Caco-2 (cell line): ENCODE data around the gene NTNG1. TPM values are rescaled to one million over a fixed set of nuclear protein-coding genes. Genes with fewer than 3 reads are reported as not detected.

Source experiments
- BruUV-seq: library from RNA; stranded (reverse); fragments of 400-500 nt; replicated peaks from 2 replicates; lab custom pipeline; 2021; lab: Mats Ljungman, UMichigan
- CTCF ChIA-PET: fragments of 300-600 bp; sonication (Branson Sonifier 250); formaldehyde crosslinking; loops from one replicate; lab custom pipeline; 2022; ENCODE audit warnings: antibody characterized with exemption; lab: Charles Lee
- POLR2A ChIA-PET: fragments of 300-600 bp; sonication (Branson Sonifier 250); formaldehyde crosslinking; loops from one replicate; lab custom pipeline; 2022; ENCODE audit warnings: antibody characterized with exemption; lab: Charles Lee
- DNase-seq, 2 experiments: peaks; one replicate each; pipeline versions ENCODE4 v3.0.0 to v3.0.0-alpha.2; 2020 to 2022
- H3K27me3 ChIP-seq: replicated peaks from 2 replicates; pipeline ENCODE4 v1.6.0; 2011; ENCODE audit warnings: low read length; ENCODE audit not compliant: control insufficient read depth, insufficient read depth
- H3K36me3 ChIP-seq: 2 replicates; pipeline ENCODE4 v1.5.1; 2011; ENCODE audit warnings: low read length; ENCODE audit not compliant: control insufficient read depth, insufficient read depth
- H3K4me1 ChIP-seq: fragments of 250-450 bp; sonication (Bioruptor Pico); 2 replicates; pipeline ENCODE4 v1.5.1; 2020; ENCODE audit warnings: mild to moderate bottlenecking
- H3K4me3 ChIP-seq: 2 replicates; pipeline ENCODE4 v1.5.1; 2011; ENCODE audit warnings: low read depth, mild to moderate bottlenecking, control low read depth, low read length
- H3K9me3 ChIP-seq: fragments of 250-450 bp; sonication (Bioruptor Pico); 2 replicates; pipeline ENCODE4 v1.5.1; 2020; ENCODE audit warnings: mild to moderate bottlenecking, moderate library complexity
- H3K27ac Mint-ChIP-seq: one replicate; pipeline ENCODE4 v1.8.0; 2022; ENCODE audit warnings: mixed read lengths; ENCODE audit not compliant: unreplicated experiment
- H3K27me3 Mint-ChIP-seq: one replicate; pipeline ENCODE4 v1.8.0; 2022; ENCODE audit warnings: mixed read lengths; ENCODE audit not compliant: insufficient read depth, unreplicated experiment
- H3K36me3 Mint-ChIP-seq: one replicate; pipeline ENCODE4 v1.8.0; 2022; ENCODE audit warnings: mild to moderate bottlenecking, mixed read lengths; ENCODE audit not compliant: insufficient read depth, unreplicated experiment
- H3K4me1 Mint-ChIP-seq: one replicate; pipeline ENCODE4 v1.8.0; 2022; ENCODE audit warnings: low read depth, mixed read lengths; ENCODE audit not compliant: unreplicated experiment
- H3K4me3 Mint-ChIP-seq: one replicate; pipeline ENCODE4 v1.8.0; 2022; ENCODE audit warnings: mild to moderate bottlenecking, moderate library complexity, mixed read lengths; ENCODE audit not compliant: unreplicated experiment
- H3K9me3 Mint-ChIP-seq: one replicate; pipeline ENCODE4 v1.8.0; 2022; ENCODE audit warnings: mixed read lengths; ENCODE audit not compliant: unreplicated experiment
- CTCF ChIP-seq, 2 experiments: fragments of 200-600 bp in 1 of 2; IDR thresholded peaks; 1 replicate in 1 of 2; 2 replicates in 1 of 2; pipeline versions ENCODE4 v1.5.1 to v1.8.0; 2011 to 2022; ENCODE audit warnings: antibody characterized with exemption in 1 of 2, control low read depth in 1 of 2, inconsistent platforms in 1 of 2, low read depth in 1 of 2, low read length in 1 of 2, mild to moderate bottlenecking in 1 of 2, moderate library complexity in 1 of 2; ENCODE audit not compliant: insufficient read depth in 1 of 2, severe bottlenecking in 1 of 2, unreplicated experiment in 1 of 2
- intact Hi-C: fragments of 100-400 bp; cut with micrococcal nuclease; formaldehyde crosslinking; loops from one replicate; pipeline ENCODE4 v1.10.0; 2022; ENCODE audit not compliant: unreplicated experiment
- total RNA-seq: library from RNA; stranded (reverse); gene quantifications from 2 replicates; pipeline ENCODE4 v1.2.3, GENCODE V29; 2022

NTNG1 gene
- total RNA-seq, 1 experiment from 2014 or later: not detected

DNA sequence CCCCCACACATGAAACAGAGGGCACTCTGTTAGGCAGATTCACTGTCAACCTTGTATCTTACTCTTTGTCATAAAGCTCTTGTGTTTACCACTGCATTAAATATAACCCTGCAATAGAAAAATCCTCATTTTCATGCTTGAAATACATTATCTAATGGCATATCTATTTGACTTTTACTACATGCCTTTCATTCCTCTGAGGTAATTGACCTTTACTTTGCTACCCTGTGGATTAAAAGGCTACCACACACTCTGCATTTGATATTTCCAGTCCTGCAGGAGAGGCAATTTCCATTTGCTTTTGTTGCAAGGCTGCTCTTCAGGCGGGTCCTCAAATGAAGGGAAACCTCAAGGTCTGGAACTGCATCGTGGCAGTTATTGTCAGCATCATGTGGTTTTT, 238.0 kb downstream of the NTNG1 start:
- Histone ChIP-seq H3K27me3 (no peaks in the 10 kb centered on the region), H3K36me3 (no peaks in the 10 kb centered on the region), H3K9me3 (no peaks in the 10 kb centered on the region), H3K4me1 (no peaks in the 10 kb centered on the region), H3K4me3 (no peak overlapping the region)
- Mint-ChIP-seq H3K27me3 (peaks cover 3% of the 10 kb centered on the region), H3K27ac (no peak overlapping the region), H3K9me3 (no peaks in the 10 kb centered on the region), H3K36me3 (no peaks in the 10 kb centered on the region), H3K4me1 (no peaks in the 10 kb centered on the region), H3K4me3 (no peak overlapping the region)
- ChIA-PET POLR2A (no interaction called here), CTCF (no interaction called here)
- no peak for TF ChIP-seq CTCF (IDR thresholded peaks at IDR 0.05; ENCODE audit: insufficient read depth in 1 of 2, low read depth in 1 of 2, low read length in 1 of 2, severe bottlenecking in 1 of 2, unreplicated experiment in 1 of 2)
- intact Hi-C loops: no loop called here
- no TSS peak for BruUV-seq
- DNase-seq: no peak

DNA sequence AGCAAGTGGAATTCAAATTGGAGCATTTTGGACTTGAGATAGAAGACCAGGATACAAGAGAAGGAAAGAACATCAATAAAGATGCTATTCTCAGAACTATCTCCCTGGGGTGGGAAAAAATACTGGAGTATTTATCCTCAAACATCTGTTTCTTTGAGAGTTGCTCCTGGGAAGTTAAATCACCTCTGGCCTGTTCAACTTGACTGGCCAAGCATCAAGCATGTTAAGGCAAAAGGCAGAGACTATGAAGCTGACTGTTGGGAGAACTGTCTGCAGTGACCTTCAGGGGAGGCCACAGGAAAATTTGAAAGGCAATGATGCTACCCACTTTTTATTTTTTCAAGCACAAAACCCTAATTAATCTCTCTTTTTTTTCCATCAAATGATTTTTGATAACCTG, 239.0 kb downstream of the NTNG1 start:
- Histone ChIP-seq H3K4me1 (no peaks in the 10 kb centered on the region), H3K36me3 (no peaks in the 10 kb centered on the region), H3K27me3 (no peaks in the 10 kb centered on the region), H3K4me3 (no peak overlapping the region), H3K9me3 (no peaks in the 10 kb centered on the region)
- Mint-ChIP-seq H3K4me1 (no peaks in the 10 kb centered on the region), H3K4me3 (no peak overlapping the region), H3K27me3 (peaks cover 3% of the 10 kb centered on the region), H3K9me3 (no peaks in the 10 kb centered on the region), H3K36me3 (no peaks in the 10 kb centered on the region), H3K27ac (no peak overlapping the region)
- CTCF ChIA-PET: no interaction called here
- DNase-seq: no peak
- intact Hi-C loops: no loop called here
- BruUV-seq: no TSS peak
- TF ChIP-seq CTCF (IDR thresholded peaks at IDR 0.05; ENCODE audit: insufficient read depth in 1 of 2, low read depth in 1 of 2, low read length in 1 of 2, severe bottlenecking in 1 of 2, unreplicated experiment in 1 of 2): no peak
- POLR2A ChIA-PET: no interaction called here

GRCh38 chr1:107389410-107390396, 248.9 kb downstream of the NTNG1 start:
- Mint-ChIP-seq H3K4me1 (no peaks in the 10 kb centered on the region), H3K36me3 (no peaks in the 10 kb centered on the region), H3K27me3 (peaks cover 4% of the 10 kb centered on the region), H3K4me3 (no peak overlapping the region), H3K27ac (no peak overlapping the region), H3K9me3 (no peaks in the 10 kb centered on the region)
- CTCF ChIA-PET: no interaction called here
- no peaks in the 10 kb centered on the region for H3K36me3 ChIP-seq
- no peak for DNase-seq
- no peaks in the 10 kb centered on the region for H3K27me3 ChIP-seq
- H3K4me1 ChIP-seq: no peaks in the 10 kb centered on the region
- POLR2A ChIA-PET: no interaction called here
- H3K9me3 ChIP-seq: no peaks in the 10 kb centered on the region
- H3K4me3 ChIP-seq: no peak overlapping the region
- intact Hi-C loops: no loop called here
- BruUV-seq: no TSS peak
- TF ChIP-seq CTCF (IDR thresholded peaks at IDR 0.05; ENCODE audit: insufficient read depth in 1 of 2, low read depth in 1 of 2, low read length in 1 of 2, severe bottlenecking in 1 of 2, unreplicated experiment in 1 of 2): no peak
